Uterus (tissue), 4 donors: ENCODE measurements around the gene BUB1. TPM values are rescaled to one million over a fixed set of nuclear protein-coding genes. Genes with fewer than 3 reads are reported as not detected.

ENCODE experiments used
- DNase-seq, 2 donors: peaks; one replicate each; pipeline ENCODE4 v3.0.0-alpha.2; 2019 to 2020
- H3K27ac ChIP-seq, 2 donors: fragments of 200-600 bp; sonication (generic); 1 replicate in 1 of 2; 2 replicates in 1 of 2; pipeline ENCODE4 v1.5.1; 2016 to 2018
- H3K27me3 ChIP-seq, 2 donors: fragments of 200-600 bp; sonication (generic); one replicate each; pipeline ENCODE4 v1.5.1; 2018 to 2019; ENCODE audit warnings: control low read depth in 1 of 2
- H3K36me3 ChIP-seq, 2 donors: fragments of 200-600 bp; sonication (generic); one replicate each; pipeline ENCODE4 v1.5.1; 2019; ENCODE audit warnings: control low read depth in 1 of 2
- H3K4me1 ChIP-seq, 2 donors: fragments of 200-600 bp; sonication (generic); one replicate each; pipeline ENCODE4 v1.5.1; 2018 to 2019; ENCODE audit warnings: control low read depth in 1 of 2
- H3K4me3 ChIP-seq, 2 donors: fragments of 200-600 bp; sonication (generic); 1 replicate in 1 of 2; 2 replicates in 1 of 2; pipeline ENCODE4 v1.5.1; 2018 to 2019; ENCODE audit warnings: mild to moderate bottlenecking in 1 of 2
- H3K9me3 ChIP-seq, 2 donors: fragments of 200-600 bp; sonication (generic); one replicate each; pipeline ENCODE4 v1.5.1; 2019; ENCODE audit warnings: control low read depth in 1 of 2
- POLR2A ChIP-seq, 2 donors: fragments of 450-650 bp; IDR thresholded peaks; one replicate each; pipeline ENCODE4 v1.6.1; 2016; ENCODE audit warnings: antibody characterized with exemption in 2 of 2, mild to moderate bottlenecking in 1 of 2, moderate library complexity in 1 of 2
- intact Hi-C: fragments of 100-400 bp; cut with DNase I; formaldehyde crosslinking; loops from one replicate; pipeline ENCODE4 v1.15.1; 2023; ENCODE audit warnings: low total_unique reads
- total RNA-seq, 4 donors: library from RNA; depleted of rRNA in 3 of 4; stranded (reverse); fragments of >200 nt in 3 of 4; gene quantifications; one replicate each; pipeline versions ENCODE4 v1.1.0 to v1.2.4, GENCODE V29; 2014 to 2023
- TF ChIP-seq, protein P1 (sequence below), 4 experiments: fragments of 200-600 bp in 2 of 4; fragments of 450-650 bp in 2 of 4; sonication (generic) in 2 of 4; IDR thresholded peaks; one replicate each; pipeline ENCODE4 v1.5.1; 2016 to 2019; ENCODE audit warnings: antibody characterized with exemption in 4 of 4, mild to moderate bottlenecking in 2 of 4, moderate library complexity in 1 of 4
- donor health status: DM: yes; HTN: yes; CAD: no.

The BUB1 gene
- total RNA-seq, 4 donors from 2014 or later = 0.67 to 29.0 (median 1.2) TPM; not detected in 1

DNA sequence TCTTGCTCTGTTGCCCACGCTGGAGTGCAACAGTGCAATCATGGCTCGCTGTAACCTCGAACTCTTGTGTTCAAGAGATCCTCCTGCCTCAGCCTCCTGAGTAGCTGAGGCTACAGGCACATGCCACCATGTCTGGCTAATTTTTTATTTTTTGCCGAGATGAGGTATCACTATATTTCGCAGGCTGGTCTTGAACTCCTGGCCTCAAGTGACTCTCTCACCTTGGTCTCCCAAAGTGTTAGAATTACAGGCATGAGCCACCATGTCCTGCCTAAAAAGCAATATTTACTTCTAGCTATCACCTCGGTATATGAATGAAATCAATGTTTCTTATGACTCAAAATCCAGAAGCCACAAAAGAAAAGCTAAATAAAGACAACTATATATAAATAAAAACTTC, 2.2 kb downstream of the BUB1 start:
- no peak for TF ChIP-seq POLR2A (IDR thresholded peaks at IDR 0.05)
- TF ChIP-seq, protein P1, sequence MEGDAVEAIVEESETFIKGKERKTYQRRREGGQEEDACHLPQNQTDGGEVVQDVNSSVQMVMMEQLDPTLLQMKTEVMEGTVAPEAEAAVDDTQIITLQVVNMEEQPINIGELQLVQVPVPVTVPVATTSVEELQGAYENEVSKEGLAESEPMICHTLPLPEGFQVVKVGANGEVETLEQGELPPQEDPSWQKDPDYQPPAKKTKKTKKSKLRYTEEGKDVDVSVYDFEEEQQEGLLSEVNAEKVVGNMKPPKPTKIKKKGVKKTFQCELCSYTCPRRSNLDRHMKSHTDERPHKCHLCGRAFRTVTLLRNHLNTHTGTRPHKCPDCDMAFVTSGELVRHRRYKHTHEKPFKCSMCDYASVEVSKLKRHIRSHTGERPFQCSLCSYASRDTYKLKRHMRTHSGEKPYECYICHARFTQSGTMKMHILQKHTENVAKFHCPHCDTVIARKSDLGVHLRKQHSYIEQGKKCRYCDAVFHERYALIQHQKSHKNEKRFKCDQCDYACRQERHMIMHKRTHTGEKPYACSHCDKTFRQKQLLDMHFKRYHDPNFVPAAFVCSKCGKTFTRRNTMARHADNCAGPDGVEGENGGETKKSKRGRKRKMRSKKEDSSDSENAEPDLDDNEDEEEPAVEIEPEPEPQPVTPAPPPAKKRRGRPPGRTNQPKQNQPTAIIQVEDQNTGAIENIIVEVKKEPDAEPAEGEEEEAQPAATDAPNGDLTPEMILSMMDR (IDR thresholded peaks at IDR 0.05) = no peak
- no peaks in the 10 kb centered on the region for H3K27me3 ChIP-seq
- intact Hi-C loops = no loop called here

DNA sequence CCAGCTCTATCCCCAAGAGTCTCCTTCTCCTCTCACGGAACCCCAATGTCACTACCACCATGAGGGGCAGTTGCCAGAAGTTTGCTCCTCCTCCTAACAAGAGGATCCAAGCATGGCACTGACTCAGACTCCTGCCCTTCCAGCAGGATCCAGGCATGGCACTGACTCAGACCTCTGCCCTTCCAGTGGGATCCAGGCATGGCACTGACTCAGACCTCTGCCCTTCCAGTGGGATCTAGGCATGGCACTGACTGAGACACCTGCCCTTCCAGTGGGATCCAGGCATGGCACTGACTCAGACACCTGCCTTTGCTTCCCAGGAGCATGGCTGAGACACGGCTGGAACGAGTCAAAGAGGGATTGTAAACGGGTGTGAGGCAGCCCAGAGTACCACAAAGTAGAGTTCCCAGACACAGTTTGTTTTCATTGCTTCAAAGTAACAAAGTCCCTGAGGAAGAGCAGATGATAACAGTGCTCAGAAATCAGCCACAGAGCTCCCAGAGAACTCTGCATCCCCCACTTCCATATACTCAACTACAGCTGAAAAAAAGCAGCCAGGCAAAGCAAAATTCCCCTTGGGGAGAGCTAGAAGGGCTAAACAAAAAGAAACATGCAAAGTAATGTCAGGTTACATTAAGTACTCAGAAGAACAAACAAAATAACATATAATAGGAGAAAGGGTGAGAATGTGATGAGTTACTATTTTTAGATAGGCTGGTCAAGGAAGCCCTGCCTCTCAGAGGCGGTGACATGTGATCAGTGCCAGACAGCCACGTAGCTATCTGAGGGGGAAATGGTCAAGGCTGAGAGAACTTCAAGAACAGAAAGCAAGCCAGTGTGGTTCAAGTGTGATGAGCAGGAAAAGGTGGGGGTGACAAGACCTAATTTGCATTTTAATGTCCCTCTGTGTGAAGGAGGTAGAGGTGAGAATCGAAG, 3.0 kb downstream of the BUB1 start:
- no peak overlapping the region for H3K4me3 ChIP-seq

More for the DNA sequence above, 2.2 kb downstream of the BUB1 start:
- DNase-seq = no peak
- peaks cover 0 to 5% of the 10 kb centered on the region in 2 donors for H3K4me1 ChIP-seq
- H3K27ac ChIP-seq = no peak overlapping the region
- H3K36me3 ChIP-seq = no peaks in the 10 kb centered on the region
- no peaks in the 10 kb centered on the region for H3K9me3 ChIP-seq
- H3K4me3 ChIP-seq = no peak overlapping the region

DNA sequence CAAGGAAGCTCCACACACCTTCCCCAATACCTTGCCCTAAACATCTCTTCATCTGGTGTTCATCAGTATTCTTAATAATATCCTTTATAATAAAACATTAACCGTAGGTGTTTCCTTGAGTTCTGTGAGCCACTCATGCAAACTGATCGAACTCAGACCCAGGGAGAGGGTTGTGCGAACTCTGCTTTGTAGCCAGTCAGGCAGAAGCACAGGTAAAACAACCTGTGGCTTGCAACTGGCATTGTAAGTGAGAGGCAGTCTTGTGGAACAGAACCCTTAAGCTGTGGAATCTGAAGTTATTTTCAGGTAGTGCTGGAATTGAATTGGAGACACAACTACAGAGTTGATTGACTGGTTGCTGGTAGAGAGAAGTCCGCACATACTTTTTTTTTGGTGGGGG, 4.7 kb downstream of the BUB1 start:
- H3K36me3 ChIP-seq = no peaks in the 10 kb centered on the region
- no peak for TF ChIP-seq POLR2A (IDR thresholded peaks at IDR 0.05)
- TF ChIP-seq, protein P1 (IDR thresholded peaks at IDR 0.05) = no peak
- H3K27ac ChIP-seq = no peak overlapping the region
- H3K27me3 ChIP-seq = no peaks in the 10 kb centered on the region
- no peak for DNase-seq
- intact Hi-C loops = no loop called here
- no peaks in the 10 kb centered on the region for H3K9me3 ChIP-seq
- H3K4me3 ChIP-seq = no peak overlapping the region
- peaks cover 0 to 5% of the 10 kb centered on the region in 2 donors for H3K4me1 ChIP-seq

More for the DNA sequence above, 3.0 kb downstream of the BUB1 start:
- H3K27me3 ChIP-seq = no peaks in the 10 kb centered on the region
- no peak for TF ChIP-seq POLR2A (IDR thresholded peaks at IDR 0.05)
- TF ChIP-seq, protein P1 (IDR thresholded peaks at IDR 0.05) = no peak
- no peak for DNase-seq
- H3K36me3 ChIP-seq = no peaks in the 10 kb centered on the region
- intact Hi-C loops = no loop called here
- H3K4me1 ChIP-seq = peaks cover 0 to 5% of the 10 kb centered on the region in 2 donors
- no peak overlapping the region for H3K27ac ChIP-seq
- H3K9me3 ChIP-seq = no peaks in the 10 kb centered on the region

DNA sequence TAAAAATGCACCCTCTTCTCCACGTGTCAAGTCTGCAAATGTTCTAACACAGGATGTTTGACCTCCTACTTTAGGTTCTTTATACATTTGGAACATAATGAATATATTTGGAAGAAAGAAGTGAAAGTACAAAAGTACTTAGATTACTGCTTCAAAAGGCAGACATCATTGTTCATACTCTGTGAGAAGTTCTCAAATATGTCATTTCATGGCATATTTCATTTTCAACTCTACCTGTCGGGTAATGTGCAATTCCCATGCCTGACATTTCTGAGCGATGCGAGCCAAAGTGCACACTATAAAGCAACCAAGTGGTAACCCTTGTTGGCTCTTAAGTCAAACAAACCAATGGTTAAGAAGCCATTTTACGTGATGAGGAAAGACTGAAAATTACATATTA, 7.0 kb downstream of the BUB1 start:
- H3K27me3 ChIP-seq = no peaks in the 10 kb centered on the region
- intact Hi-C loops = no loop called here
- no peaks in the 10 kb centered on the region for H3K9me3 ChIP-seq
- no peak for DNase-seq
- no peak overlapping the region for H3K27ac ChIP-seq
- no peak for TF ChIP-seq POLR2A (IDR thresholded peaks at IDR 0.05)
- TF ChIP-seq, protein P1 (IDR thresholded peaks at IDR 0.05) = no peak
- H3K36me3 ChIP-seq = no peaks in the 10 kb centered on the region
- no peaks in the 10 kb centered on the region for H3K4me1 ChIP-seq
- H3K4me3 ChIP-seq = no peak overlapping the region

DNA sequence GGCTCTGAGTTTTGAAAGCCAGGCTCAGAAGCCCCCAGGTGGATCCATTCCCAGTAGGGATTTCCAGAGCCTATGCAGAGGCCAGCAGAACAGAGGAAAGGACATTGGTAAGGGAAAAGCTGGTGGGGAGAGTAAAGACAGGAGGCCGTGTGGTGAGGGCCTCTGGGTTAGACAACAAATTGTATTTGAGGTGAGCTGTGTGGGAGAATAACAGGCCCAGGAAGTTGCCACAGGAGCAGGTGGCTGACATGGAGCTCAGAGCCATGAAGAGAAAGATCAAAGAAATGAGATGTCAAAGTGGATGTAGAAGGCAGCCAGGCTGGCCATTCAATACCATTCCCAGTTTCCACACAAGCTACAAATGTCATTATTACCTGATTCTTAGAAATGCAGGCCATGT, 8.8 kb downstream of the BUB1 start:
- Histone ChIP-seq H3K27ac (no peak overlapping the region), H3K36me3 (no peaks in the 10 kb centered on the region), H3K9me3 (no peaks in the 10 kb centered on the region), H3K4me1 (no peaks in the 10 kb centered on the region), H3K27me3 (no peaks in the 10 kb centered on the region), H3K4me3 (no peak overlapping the region)
- TF ChIP-seq, protein P1 (IDR thresholded peaks at IDR 0.05) = no peak
- TF ChIP-seq POLR2A (IDR thresholded peaks at IDR 0.05) = no peak
- intact Hi-C loops = no loop called here
- DNase-seq = no peak
